ENCODE data around the gene C1orf52. TPM values are rescaled to one million over a fixed set of nuclear protein-coding genes. Genes with fewer than 3 reads are reported as not detected.

The C1orf52 gene
- total and polyA plus RNA-seq, 2 of the 13 experiments (the other 11 are each of a cell fraction or from before 2014, with no cell fraction given) = 19.4 to 27.4 TPM

DNA sequence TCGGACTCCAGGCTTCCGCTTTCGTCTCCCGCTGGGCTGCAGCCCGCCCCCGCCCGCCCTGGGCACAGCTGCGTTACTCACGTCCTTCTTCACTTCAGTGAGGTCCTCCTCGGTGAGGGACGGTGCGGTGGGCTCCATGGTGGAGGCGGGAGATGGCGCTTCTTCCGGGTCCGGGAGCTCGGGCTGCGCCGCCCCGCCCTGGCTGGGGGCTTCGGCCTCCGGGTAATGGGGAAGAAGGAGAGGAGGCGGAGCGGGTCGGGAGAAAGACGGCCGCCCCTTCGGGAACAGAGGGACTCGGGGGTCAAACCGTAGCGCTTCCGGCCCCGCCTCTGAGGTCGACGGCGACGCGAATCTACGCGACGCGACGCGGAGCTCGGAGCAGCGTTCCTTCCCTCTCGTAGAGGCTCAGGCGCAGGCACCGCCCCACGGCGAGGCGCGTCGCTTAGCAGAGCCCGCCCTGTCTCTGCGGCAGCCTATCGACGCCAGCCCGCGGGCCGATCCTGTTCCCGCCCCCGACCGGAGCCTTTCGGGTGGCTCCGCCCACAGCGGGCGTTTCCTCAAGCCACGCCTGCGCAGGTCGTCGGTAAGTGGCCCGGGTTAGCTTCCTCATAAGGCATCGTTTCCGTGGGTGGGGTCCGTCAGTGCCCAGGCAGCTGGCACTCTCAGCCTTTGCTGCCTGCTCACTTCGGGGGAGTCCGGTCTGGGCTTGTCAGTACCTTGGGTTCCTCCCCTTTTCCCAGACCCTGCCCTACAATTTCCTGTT is 16.9 kb upstream of the C1orf52 start, which contains the start of gene BCL10 (continued):
- TF ChIP-seq ZBTB38 (CRISPR knock-in tag; IDR thresholded peaks at IDR 0.05) (peak; percentile 42; the same call in 1 of the 2 replicates), PAF1 (CRISPR knock-in tag; IDR thresholded peaks at IDR 0.05) (no peak), CEBPB (IDR thresholded peaks at IDR 0.05; ENCODE audit: borderline replicate concordance, low read depth, low read length) (no peak), TEAD2 (CRISPR knock-in tag; IDR thresholded peaks at IDR 0.05) (no peak), HOXA5 (CRISPR knock-in tag; IDR thresholded peaks at IDR 0.05) (no peak), KAT7 (CRISPR knock-in tag; IDR thresholded peaks at IDR 0.05; ENCODE audit: borderline replicate concordance) (peak; percentile 88; the same call in 1 of the 2 replicates), ZNF724P (CRISPR knock-in tag; IDR thresholded peaks at IDR 0.05; ENCODE audit: borderline replicate concordance) (peak; percentile 50; the same call in 1 of the 2 replicates), POLR2A (IDR thresholded peaks at IDR 0.05; ENCODE audit: insufficient read depth in 1 of 2, low read depth in 2 of 2, low read length in 2 of 2) (peak; percentile 78 to 87), MAFG (CRISPR knock-in tag; IDR thresholded peaks at IDR 0.05) (no peak), PHF20 (CRISPR knock-in tag; IDR thresholded peaks at IDR 0.05) (peak; percentile 91), HHEX (CRISPR knock-in tag; IDR thresholded peaks at IDR 0.05) (no peak), ZNF510 (CRISPR knock-in tag; IDR thresholded peaks at IDR 0.05; ENCODE audit: low read depth) (peak; percentile 60; the same call in 1 of the 2 replicates), PITX1 (CRISPR knock-in tag; IDR thresholded peaks at IDR 0.05) (peak; percentile 62), MYC (CRISPR knock-in tag; IDR thresholded peaks at IDR 0.05; ENCODE audit: borderline replicate concordance) (no peak; the same call in 1 of the 2 replicates), KLF11 (CRISPR knock-in tag; IDR thresholded peaks at IDR 0.05) (no peak), KDM5A (IDR thresholded peaks at IDR 0.05; ENCODE audit: borderline replicate concordance, low read length) (no peak), KLF13 (CRISPR knock-in tag; IDR thresholded peaks at IDR 0.05) (no peak), SRF (IDR thresholded peaks at IDR 0.05; ENCODE audit: low read depth, low read length) (peak; percentile 99), ZMYM2 (CRISPR knock-in tag; IDR thresholded peaks at IDR 0.05) (no peak), SIX4 (CRISPR knock-in tag; IDR thresholded peaks at IDR 0.05) (no peak)
- TF ChIP-seq, protein P1, sequence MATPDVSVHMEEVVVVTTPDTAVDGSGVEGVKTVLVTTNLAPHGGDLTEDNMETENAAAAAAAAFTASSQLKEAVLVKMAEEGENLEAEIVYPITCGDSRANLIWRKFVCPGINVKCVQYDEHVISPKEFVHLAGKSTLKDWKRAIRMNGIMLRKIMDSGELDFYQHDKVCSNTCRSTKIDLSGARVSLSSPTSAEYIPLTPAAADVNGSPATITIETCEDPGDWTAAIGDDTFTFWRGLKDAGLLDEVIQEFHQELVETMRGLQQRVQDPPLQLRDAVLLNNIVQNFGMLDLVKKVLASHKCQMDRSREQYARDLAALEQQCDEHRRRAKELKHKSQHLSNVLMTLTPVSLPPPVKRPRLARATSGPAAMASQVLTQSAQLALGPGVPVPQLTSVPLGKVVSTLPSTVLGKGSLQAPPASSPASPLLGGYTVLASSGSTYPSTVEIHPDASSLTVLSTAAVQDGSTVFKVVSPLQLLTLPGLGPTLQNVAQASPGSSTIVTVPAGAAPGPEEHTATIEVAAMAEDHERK (CRISPR knock-in tag; IDR thresholded peaks at IDR 0.05; ENCODE audit: low read depth) = peak; percentile 54; the same call in 1 of the 2 replicates
- TF ChIP-seq, protein P2, sequence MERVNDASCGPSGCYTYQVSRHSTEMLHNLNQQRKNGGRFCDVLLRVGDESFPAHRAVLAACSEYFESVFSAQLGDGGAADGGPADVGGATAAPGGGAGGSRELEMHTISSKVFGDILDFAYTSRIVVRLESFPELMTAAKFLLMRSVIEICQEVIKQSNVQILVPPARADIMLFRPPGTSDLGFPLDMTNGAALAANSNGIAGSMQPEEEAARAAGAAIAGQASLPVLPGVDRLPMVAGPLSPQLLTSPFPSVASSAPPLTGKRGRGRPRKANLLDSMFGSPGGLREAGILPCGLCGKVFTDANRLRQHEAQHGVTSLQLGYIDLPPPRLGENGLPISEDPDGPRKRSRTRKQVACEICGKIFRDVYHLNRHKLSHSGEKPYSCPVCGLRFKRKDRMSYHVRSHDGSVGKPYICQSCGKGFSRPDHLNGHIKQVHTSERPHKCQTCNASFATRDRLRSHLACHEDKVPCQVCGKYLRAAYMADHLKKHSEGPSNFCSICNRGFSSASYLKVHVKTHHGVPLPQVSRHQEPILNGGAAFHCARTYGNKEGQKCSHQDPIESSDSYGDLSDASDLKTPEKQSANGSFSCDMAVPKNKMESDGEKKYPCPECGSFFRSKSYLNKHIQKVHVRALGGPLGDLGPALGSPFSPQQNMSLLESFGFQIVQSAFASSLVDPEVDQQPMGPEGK (CRISPR knock-in tag; IDR thresholded peaks at IDR 0.05) = peak; percentile 75
- TF ChIP-seq, protein P3, sequence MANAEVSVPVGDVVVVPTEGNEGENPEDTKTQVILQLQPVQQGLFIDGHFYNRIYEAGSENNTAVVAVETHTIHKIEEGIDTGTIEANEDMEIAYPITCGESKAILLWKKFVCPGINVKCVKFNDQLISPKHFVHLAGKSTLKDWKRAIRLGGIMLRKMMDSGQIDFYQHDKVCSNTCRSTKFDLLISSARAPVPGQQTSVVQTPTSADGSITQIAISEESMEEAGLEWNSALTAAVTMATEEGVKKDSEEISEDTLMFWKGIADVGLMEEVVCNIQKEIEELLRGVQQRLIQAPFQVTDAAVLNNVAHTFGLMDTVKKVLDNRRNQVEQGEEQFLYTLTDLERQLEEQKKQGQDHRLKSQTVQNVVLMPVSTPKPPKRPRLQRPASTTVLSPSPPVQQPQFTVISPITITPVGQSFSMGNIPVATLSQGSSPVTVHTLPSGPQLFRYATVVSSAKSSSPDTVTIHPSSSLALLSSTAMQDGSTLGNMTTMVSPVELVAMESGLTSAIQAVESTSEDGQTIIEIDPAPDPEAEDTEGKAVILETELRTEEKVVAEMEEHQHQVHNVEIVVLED (CRISPR knock-in tag; IDR thresholded peaks at IDR 0.05; ENCODE audit: borderline replicate concordance) = peak; percentile 94
- TF ChIP-seq, protein P4, sequence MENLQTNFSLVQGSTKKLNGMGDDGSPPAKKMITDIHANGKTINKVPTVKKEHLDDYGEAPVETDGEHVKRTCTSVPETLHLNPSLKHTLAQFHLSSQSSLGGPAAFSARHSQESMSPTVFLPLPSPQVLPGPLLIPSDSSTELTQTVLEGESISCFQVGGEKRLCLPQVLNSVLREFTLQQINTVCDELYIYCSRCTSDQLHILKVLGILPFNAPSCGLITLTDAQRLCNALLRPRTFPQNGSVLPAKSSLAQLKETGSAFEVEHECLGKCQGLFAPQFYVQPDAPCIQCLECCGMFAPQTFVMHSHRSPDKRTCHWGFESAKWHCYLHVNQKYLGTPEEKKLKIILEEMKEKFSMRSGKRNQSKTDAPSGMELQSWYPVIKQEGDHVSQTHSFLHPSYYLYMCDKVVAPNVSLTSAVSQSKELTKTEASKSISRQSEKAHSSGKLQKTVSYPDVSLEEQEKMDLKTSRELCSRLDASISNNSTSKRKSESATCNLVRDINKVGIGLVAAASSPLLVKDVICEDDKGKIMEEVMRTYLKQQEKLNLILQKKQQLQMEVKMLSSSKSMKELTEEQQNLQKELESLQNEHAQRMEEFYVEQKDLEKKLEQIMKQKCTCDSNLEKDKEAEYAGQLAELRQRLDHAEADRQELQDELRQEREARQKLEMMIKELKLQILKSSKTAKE (CRISPR knock-in tag; IDR thresholded peaks at IDR 0.05; ENCODE audit: borderline replicate concordance) = no peak

Measured in HepG2 (cell line).